Tibial nerve (tissue), 4 donors: ENCODE measurements around the gene VEGFA.

Experiments
- EP300 ChIP-seq, 2 donors: sonication (generic); formaldehyde crosslinking; IDR thresholded peaks; one replicate each; pipeline ENCODE4 v1.6.1; 2017; ENCODE audit warnings: antibody characterized with exemption in 2 of 2, mild to moderate bottlenecking in 1 of 2
- POLR2A ChIP-seq, 2 donors: fragments of 450-650 bp; IDR thresholded peaks; one replicate each; pipeline ENCODE4 v1.6.1; 2017; ENCODE audit warnings: antibody characterized with exemption in 2 of 2, mild to moderate bottlenecking in 2 of 2, moderate library complexity in 2 of 2
- TF ChIP-seq, protein P1 (sequence below), 5 experiments: fragments of 200-600 bp in 3 of 5; fragments of 450-650 bp in 2 of 5; sonication (generic) in 3 of 5; IDR thresholded peaks; one replicate each; pipeline ENCODE4 v1.5.1; 2016 to 2019; ENCODE audit warnings: antibody characterized with exemption in 5 of 5, mild to moderate bottlenecking in 3 of 5, moderate library complexity in 2 of 5

GRCh38 chr6:43810965-43811732 is 41.1 kb downstream of the VEGFA start:
- TF ChIP-seq, protein P1, sequence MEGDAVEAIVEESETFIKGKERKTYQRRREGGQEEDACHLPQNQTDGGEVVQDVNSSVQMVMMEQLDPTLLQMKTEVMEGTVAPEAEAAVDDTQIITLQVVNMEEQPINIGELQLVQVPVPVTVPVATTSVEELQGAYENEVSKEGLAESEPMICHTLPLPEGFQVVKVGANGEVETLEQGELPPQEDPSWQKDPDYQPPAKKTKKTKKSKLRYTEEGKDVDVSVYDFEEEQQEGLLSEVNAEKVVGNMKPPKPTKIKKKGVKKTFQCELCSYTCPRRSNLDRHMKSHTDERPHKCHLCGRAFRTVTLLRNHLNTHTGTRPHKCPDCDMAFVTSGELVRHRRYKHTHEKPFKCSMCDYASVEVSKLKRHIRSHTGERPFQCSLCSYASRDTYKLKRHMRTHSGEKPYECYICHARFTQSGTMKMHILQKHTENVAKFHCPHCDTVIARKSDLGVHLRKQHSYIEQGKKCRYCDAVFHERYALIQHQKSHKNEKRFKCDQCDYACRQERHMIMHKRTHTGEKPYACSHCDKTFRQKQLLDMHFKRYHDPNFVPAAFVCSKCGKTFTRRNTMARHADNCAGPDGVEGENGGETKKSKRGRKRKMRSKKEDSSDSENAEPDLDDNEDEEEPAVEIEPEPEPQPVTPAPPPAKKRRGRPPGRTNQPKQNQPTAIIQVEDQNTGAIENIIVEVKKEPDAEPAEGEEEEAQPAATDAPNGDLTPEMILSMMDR (IDR thresholded peaks at IDR 0.05) = no peak
- TF ChIP-seq EP300 (IDR thresholded peaks at IDR 0.05) = no peak
- no peak for TF ChIP-seq POLR2A (IDR thresholded peaks at IDR 0.05)
